Activated CD4-positive, alpha-beta T cell treated with anti-CD3 and anti-CD28 coated beads for 24 hours (primary cell): Measurements from ENCODE around the gene SLC22A16.

Experiments
- DNase-seq, 2 donors: peaks; one replicate each; pipeline ENCODE4 v3.0.0-alpha.2; 2020; ENCODE audit warnings: low read depth in 2 of 2

Gene SLC22A16

GRCh38 chr6:110448846-110449540 lies 27.4 kb downstream of the SLC22A16 start:
- no peak for DNase-seq

DNA sequence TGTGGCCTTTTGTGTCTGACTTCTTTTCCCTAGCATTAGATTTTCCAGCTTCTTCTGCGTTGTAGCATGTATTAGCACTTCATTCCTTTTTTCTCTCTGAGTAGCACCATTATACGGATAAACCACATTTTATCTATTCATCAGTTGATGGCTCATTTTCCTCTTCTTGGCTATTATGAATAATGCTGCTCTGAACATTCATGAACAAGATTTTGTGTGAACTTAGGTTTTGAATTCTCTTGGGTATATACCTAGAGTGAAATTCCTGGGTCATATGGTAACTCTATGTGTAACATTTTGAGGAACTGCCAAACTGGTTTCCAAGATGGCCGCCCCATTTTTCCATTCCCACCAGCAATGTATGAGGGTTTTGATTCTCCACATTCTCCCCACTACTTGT lies 28.7 kb downstream of the SLC22A16 start:
- DNase-seq: no peak

DNA sequence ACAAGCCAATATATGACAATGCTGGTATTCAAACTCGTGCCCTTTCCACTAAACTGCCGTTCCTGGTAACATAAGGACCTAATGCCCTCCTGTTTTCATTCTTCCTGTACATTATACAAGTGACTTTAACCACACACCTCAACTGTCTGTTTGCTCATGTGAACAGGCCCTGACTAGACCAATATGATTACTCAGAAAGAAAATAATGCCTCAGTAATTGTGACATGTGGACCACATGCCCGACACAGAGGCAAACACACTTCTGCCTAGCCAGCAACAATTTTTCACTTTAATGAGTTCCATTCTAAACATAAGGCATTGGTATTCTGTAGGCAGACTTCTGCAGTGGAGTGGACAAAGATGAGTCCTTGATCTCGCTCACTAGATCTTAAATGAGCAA lies 30.0 kb downstream of the SLC22A16 start:
- DNase-seq: no peak

GRCh38 chr6:110440026-110440425 lies 36.4 kb downstream of the SLC22A16 start:
- DNase-seq: no peak

DNA sequence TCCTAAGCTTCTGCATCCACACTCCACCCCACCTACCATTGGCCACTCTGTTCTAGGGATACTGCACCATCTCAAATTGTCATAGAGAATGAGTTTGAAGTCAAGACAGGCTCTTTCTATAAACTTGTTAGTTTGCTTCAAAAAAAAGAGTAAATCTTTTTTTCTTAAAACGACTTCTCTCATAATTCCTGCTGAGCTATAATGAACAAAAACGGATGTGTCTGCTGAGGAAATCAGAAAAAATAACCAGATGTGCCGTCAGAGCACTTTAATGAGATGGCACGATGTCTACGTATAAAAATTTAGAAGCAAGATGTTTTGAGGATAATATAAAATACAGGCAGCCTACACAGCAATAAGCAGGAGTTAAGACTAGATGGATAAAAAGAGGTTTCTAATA lies 37.1 kb downstream of the SLC22A16 start:
- DNase-seq: no peak

DNA sequence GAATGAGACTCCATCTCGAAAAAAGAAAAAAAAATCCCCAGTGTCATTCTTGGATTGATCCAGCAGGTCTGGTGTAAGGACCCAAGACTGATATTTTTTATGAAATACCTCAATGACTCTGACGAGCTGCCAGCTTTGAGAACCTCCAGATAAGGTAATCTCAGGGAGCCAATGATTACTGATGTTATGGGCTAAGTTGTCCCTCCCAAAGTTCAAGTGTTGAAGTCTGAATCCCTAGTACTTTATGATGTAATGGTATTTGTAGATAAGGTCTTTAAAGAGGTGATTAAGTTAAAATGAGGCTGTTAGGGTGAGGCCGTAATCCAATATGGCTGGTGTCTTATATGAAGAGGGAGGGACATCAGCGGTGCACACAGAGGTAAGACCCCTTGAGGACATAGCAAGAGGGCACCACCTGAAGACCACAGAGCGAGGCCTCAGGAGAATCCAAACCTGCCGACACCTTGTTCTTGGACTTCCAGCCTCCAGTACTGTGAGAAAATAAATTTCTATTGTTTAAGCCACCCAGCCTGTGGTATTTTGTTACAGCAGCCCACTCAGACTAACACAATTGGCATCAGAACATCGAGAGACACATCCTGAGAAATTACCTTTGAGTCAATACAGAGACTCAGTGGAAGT lies 41.3 kb downstream of the SLC22A16 start:
- no peak for DNase-seq

DNA sequence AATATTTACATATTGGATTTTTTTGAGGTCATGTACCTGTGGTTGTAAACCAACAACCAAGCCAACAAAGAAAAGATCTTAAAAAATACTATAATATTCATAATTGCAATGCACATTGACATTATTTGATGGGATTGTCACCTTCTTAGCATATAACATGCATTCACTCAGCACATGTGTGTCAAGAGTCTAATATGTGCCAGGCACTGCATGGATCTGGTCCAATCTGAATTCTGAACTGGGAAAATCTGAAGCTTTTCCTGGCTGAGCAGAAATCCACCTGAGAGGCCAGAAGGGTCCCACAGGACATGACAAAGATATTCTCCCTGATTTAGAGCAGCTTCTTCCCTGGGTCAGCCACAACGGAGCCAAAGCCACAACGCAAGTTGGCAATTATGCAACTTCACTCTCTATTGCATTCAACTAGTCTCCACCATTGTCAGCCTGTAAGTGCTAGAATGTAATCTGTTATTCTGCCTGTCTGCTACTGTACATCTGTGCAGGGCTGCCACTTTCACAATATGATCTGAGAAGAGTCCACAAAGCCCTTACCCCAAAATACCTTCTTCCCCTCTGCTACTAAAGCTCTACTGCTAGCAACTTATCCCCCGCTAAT lies 44.0 kb downstream of the SLC22A16 start:
- no peak for DNase-seq

DNA sequence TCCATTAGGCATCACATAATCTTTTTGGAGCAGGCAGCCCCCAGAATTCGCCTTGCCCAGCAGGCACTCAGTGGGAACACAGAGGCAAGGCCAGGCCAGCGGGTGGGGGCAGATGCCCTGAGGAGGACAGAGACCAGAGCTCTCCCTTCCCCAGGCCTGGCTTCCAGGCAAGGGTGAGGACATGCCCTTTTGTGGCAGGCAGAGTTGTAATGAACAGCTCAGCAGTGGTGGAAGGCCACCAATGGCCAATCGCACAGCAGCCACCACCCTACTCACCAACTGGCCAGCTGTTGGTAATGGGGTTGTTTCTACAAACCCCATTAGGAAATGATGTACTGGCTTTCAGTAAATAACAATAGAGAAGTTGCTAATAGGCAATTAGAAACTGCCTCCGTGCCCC lies 45.7 kb downstream of the SLC22A16 start:
- DNase-seq: no peak

DNA sequence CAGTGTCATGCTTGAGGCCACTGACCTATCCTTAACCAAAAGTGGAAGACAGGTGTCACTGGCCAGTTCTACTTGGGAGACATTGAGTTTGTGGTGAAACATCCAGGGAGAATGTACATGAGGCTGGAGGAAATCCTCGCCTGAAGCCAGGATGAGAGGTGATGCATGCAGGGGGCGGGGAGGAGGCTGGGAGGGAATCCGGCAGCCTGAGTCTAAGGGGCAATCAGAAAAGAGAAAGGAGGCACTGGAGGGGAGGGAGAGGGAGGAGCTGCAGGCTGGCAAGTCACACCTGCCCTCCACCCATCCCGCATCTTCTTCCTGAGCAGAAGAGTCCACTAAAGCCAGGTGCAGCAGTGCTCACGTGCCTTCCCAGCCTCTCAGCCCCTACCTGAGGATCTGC lies 46.2 kb downstream of the SLC22A16 start:
- no peak for DNase-seq

DNA sequence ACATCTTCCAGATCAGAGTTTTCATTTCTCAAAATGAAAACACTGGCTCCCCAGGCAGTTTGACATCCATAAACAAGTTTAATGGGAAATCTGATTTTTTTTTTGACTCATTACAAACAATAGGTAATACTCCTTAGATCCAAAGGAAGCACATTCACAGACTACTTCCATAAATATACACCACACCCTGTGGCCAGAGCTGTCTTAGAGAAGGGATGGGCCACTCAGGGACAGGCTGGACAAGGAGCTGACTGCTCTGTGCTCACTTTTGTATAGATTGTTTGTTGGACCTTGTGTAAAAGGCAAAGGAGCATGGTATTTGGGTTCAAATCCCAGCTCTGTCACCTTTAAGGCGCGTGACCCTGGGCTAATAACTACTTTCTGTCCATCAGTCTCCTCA lies 48.3 kb downstream of the SLC22A16 start:
- DNase-seq: no peak

GRCh38 chr6:110425816-110426215 lies 50.6 kb downstream of the SLC22A16 start:
- DNase-seq: no peak

DNA sequence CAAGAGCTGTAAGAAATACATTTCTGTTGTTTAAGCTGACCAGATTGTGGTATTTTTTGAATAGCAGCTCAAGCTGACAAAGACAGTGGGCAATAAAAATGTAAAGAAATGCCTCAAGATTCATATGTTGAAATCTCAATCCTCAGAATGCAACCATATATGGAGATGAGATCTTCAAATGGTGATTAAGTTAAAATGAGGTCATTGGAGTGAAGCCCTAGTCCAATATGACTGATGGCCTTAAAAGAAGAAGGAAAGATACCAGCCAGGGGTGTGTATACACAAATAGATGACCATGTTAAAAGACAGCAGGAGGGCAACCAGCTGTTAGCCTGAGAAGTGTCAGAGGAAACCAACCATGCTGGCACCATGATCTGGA lies 54.0 kb downstream of the SLC22A16 start:
- no peak for DNase-seq

- DNase-seq: no peak
Observed at GRCh38 chr6:110421749-110422443, 54.5 kb downstream of the SLC22A16 start.

- no peak for DNase-seq
Observed at GRCh38 chr6:110419028-110419739, 57.2 kb downstream of the SLC22A16 start.

- no peak for DNase-seq
Observed at GRCh38 chr6:110418594-110418993, 57.8 kb downstream of the SLC22A16 start.

- DNase-seq: no peak
Observed at GRCh38 chr6:110415086-110415916, 61.1 kb downstream of the SLC22A16 start, which contains the start of gene DDO. TSS of gene DDO (minus strand) at chr6:110415575. CDS start at chr6:110413462, 2,113 bp downstream.

DNA sequence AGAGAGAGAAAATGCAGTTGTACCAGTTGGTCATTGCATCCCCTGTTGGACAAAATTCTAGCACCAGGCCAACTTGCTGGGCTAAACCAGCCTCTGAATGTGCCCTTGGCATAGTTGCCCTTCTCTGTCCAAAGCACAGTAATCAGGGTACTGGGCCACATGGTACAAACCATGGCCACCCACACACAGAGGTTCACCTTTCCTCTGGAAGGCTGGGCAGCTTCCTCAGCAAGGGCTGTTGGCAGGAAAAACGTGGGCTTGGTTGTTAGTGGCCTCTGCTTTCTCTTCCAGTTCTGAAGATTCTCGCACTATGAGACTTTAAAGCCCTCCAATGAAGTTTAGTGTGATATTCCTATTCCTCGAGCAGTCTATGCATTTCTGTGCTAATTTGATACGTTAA lies 61.7 kb downstream of the SLC22A16 start:
- no peak for DNase-seq

GRCh38 chr6:110412360-110412759 lies 64.1 kb downstream of the SLC22A16 start:
- DNase-seq: no peak

- no peak for DNase-seq
Observed at GRCh38 chr6:110410511-110410910, 65.9 kb downstream of the SLC22A16 start.

- no peak for DNase-seq
Observed at GRCh38 chr6:110409794-110410193, 66.6 kb downstream of the SLC22A16 start.

- DNase-seq: no peak
Observed at GRCh38 chr6:110408901-110409300, 67.5 kb downstream of the SLC22A16 start.
